Left hindlimb (tissue), 1 donor: ENCODE measurements around the gene TTR.

Experiments used
- DNase-seq: peaks from one replicate; pipeline ENCODE4 v3.0.0-alpha.2; 2018

The TTR gene

GRCh38 chr18:31591628-31592027 is at the start of gene TTR:
Gene TTR (plus strand): TSS chr18:31591877. CDS start chr18:31591903, 26 bp downstream.
- DNase-seq = no peak

- no peak for DNase-seq
Measured at GRCh38 chr18:31546476-31546875, 45.2 kb upstream of the TTR start.

- no peak for DNase-seq
Measured at GRCh38 chr18:31548853-31549252, 42.8 kb upstream of the TTR start.

GRCh38 chr18:31549416-31549815 is 42.3 kb upstream of the TTR start:
- no peak for DNase-seq

GRCh38 chr18:31551883-31552282 is 39.8 kb upstream of the TTR start:
- DNase-seq = no peak

GRCh38 chr18:31553800-31554199 is 37.9 kb upstream of the TTR start:
- DNase-seq = no peak

GRCh38 chr18:31554776-31555175 is 36.9 kb upstream of the TTR start:
- no peak for DNase-seq

- no peak for DNase-seq
Measured at GRCh38 chr18:31555971-31556747, 35.5 kb upstream of the TTR start.

GRCh38 chr18:31557446-31557845 is 34.2 kb upstream of the TTR start:
- DNase-seq = no peak

GRCh38 chr18:31558567-31558966 is 33.1 kb upstream of the TTR start:
- DNase-seq = no peak

GRCh38 chr18:31562726-31563125 is 29.0 kb upstream of the TTR start:
- no peak for DNase-seq

- DNase-seq = no peak
Measured at GRCh38 chr18:31563778-31564177, 27.9 kb upstream of the TTR start.

- DNase-seq = no peak
Measured at GRCh38 chr18:31565345-31565744, 26.3 kb upstream of the TTR start.

GRCh38 chr18:31565782-31566512 is 25.7 kb upstream of the TTR start:
- DNase-seq = no peak

GRCh38 chr18:31566576-31567306 is 24.9 kb upstream of the TTR start:
- DNase-seq = no peak

- DNase-seq = no peak
Measured at GRCh38 chr18:31572368-31572767, 19.3 kb upstream of the TTR start.

- no peak for DNase-seq
Measured at GRCh38 chr18:31573051-31573450, 18.6 kb upstream of the TTR start.

GRCh38 chr18:31574359-31574758 is 17.3 kb upstream of the TTR start:
- no peak for DNase-seq

- no peak for DNase-seq
Measured at GRCh38 chr18:31575515-31576257, 16.0 kb upstream of the TTR start.

- DNase-seq = no peak
Measured at GRCh38 chr18:31576670-31577069, 15.0 kb upstream of the TTR start.

- no peak for DNase-seq
Measured at GRCh38 chr18:31577195-31577594, 14.5 kb upstream of the TTR start.

GRCh38 chr18:31578126-31578525 is 13.6 kb upstream of the TTR start:
- no peak for DNase-seq

- DNase-seq = no peak
Measured at GRCh38 chr18:31579375-31579774, 12.3 kb upstream of the TTR start.
